Right atrium auricular region (tissue), 2 donors: ENCODE measurements around the gene SMOC2. TPM values are rescaled to one million over a fixed set of nuclear protein-coding genes. Genes with fewer than 3 reads are reported as not detected.
A peak's percentile ranks its signal among the peaks of the same experiment; 100 is the strongest.

ENCODE experiments used
- DNase-seq: peaks from one replicate; pipeline ENCODE4 v3.0.0-alpha.2; 2019; ENCODE audit warnings: low spot score
- H3K27ac ChIP-seq, 2 donors: fragments of 200-600 bp; sonication (generic); 1 replicate in 1 of 2; 2 replicates in 1 of 2; pipeline ENCODE4 v1.5.1; 2016 to 2019
- H3K27me3 ChIP-seq, 2 donors: fragments of 200-600 bp; sonication (generic); one replicate each; pipeline versions ENCODE4 v1.5.1 to v1.6.0; 2017 to 2019
- H3K36me3 ChIP-seq: fragments of 200-600 bp; sonication (generic); one replicate; pipeline ENCODE4 v1.5.1; 2016
- H3K4me1 ChIP-seq, 2 donors: fragments of 200-600 bp; sonication (generic); one replicate each; pipeline versions ENCODE4 v1.5.1 to v1.6.0; 2017 to 2019
- H3K4me3 ChIP-seq, 2 donors: fragments of 200-600 bp; sonication (generic); 1 replicate in 1 of 2; 2 replicates in 1 of 2; pipeline ENCODE4 v1.5.1; 2017 to 2019; ENCODE audit warnings: mild to moderate bottlenecking in 1 of 2, moderate library complexity in 1 of 2
- H3K9me3 ChIP-seq, 2 donors: fragments of 200-600 bp; sonication (generic); one replicate each; pipeline ENCODE4 v1.5.1; 2019
- CTCF ChIP-seq, 2 donors: fragments of 200-600 bp; sonication (generic); IDR thresholded peaks; one replicate each; pipeline ENCODE4 v1.5.1; 2019; ENCODE audit warnings: antibody characterized with exemption in 2 of 2
- total RNA-seq, 2 donors: library from RNA; depleted of rRNA; stranded (reverse); fragments of >200 nt; gene quantifications; one replicate each; pipeline ENCODE4 v1.1.0, GENCODE V29; 2016

SMOC2 gene
- total RNA-seq, 2 donors from 2014 or later = 10.8 to 31.7 TPM

DNA sequence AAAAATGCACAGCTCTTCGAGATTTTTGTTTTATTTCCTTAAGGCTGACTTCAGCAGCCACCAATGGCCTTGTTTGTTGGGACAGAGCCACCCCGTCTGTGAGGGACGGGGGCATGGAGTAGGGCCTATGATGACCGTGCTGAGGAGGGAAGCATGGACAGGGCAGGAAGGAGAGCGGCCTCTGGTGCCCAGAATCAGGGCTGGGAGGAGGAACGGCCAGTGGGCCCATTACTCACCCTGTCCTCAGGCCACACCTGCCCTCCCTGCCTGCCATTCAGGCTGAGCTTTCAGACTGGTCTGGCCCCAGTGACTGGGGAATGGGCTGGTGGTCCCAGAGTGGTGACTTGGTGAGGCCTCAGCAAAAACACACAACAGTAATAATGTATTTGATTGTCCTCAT lies 104.4 kb downstream of the SMOC2 start:
- no peak for TF ChIP-seq CTCF (IDR thresholded peaks at IDR 0.05)
- H3K36me3 ChIP-seq = no peaks in the 10 kb centered on the region
- H3K27ac ChIP-seq = peak overlapping the region; percentile 44 to 58
- DNase-seq = no peak
- H3K27me3 ChIP-seq = no peaks in the 10 kb centered on the region
- H3K9me3 ChIP-seq = no peaks in the 10 kb centered on the region
- H3K4me1 ChIP-seq = peaks cover 0 to 22% of the 10 kb centered on the region in 2 donors
- H3K4me3 ChIP-seq = no peak overlapping the region

GRCh38 chr6:168546151-168546550 lies 105.2 kb downstream of the SMOC2 start:
- Histone ChIP-seq H3K27ac (no peak overlapping the region), H3K27me3 (no peaks in the 10 kb centered on the region), H3K9me3 (no peaks in the 10 kb centered on the region), H3K36me3 (no peaks in the 10 kb centered on the region), H3K4me3 (no peak overlapping the region), H3K4me1 (peaks cover 0 to 14% of the 10 kb centered on the region in 2 donors)
- no peak for DNase-seq
- no peak for TF ChIP-seq CTCF (IDR thresholded peaks at IDR 0.05)

GRCh38 chr6:168546730-168547129 lies 105.7 kb downstream of the SMOC2 start:
- Histone ChIP-seq H3K4me3 (no peak overlapping the region), H3K27me3 (no peaks in the 10 kb centered on the region), H3K36me3 (no peaks in the 10 kb centered on the region), H3K9me3 (no peaks in the 10 kb centered on the region), H3K27ac (no peak overlapping the region), H3K4me1 (peaks cover 0 to 9% of the 10 kb centered on the region in 2 donors)
- peak; percentile 54 for DNase-seq
- no peak for TF ChIP-seq CTCF (IDR thresholded peaks at IDR 0.05)

DNA sequence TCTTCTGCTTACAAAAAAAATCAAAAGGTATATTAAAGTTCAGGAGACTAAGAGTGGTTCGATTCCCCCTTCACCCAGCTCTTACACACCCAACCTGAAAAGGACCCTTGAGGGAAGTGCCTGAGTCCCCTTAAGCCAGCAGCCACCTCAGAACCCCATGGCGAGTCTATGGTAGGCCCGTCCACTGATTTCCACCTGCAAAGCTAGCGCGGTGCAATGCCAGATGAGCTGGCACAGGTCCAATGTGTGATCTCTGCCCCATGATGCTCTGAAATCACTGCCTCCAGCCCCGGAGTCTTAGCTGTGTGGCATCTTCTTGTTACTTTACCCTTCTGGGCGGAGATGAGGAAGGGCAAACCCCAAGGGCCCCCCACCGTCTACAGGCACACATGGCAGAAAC lies 109.3 kb downstream of the SMOC2 start:
- H3K27me3 ChIP-seq = no peaks in the 10 kb centered on the region
- DNase-seq = no peak
- no peaks in the 10 kb centered on the region for H3K9me3 ChIP-seq
- no peak for TF ChIP-seq CTCF (IDR thresholded peaks at IDR 0.05)
- H3K36me3 ChIP-seq = no peaks in the 10 kb centered on the region
- no peak overlapping the region for H3K4me3 ChIP-seq
- peaks cover 0 to 9% of the 10 kb centered on the region in 2 donors for H3K4me1 ChIP-seq
- H3K27ac ChIP-seq = no peak overlapping the region

DNA sequence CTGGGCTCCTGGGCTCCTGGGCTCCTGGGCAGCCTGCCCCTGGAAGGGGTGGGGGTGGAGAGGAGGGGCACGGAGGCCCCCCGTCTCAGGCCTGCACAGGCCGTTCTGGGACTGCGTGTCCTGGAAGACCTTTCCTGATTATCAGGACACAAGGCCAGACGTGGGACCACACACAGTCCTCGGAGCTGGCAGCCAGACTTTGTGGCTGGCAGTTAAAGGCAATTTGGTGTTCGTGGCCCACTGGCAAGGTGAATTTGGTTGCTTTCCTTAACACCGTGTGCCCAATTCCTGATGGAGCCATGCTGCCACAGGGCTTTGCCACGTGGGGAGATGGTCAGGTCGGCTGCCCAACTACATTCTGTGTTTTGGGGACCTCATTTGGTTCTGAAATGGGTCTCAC lies 113.5 kb downstream of the SMOC2 start:
- DNase-seq = no peak
- Histone ChIP-seq H3K4me1 (peaks cover 0 to 14% of the 10 kb centered on the region in 2 donors), H3K9me3 (no peaks in the 10 kb centered on the region), H3K27ac (peak overlapping the region in 1 of 2 donors; percentile 29), H3K4me3 (no peak overlapping the region), H3K27me3 (no peaks in the 10 kb centered on the region), H3K36me3 (no peaks in the 10 kb centered on the region)
- TF ChIP-seq CTCF (IDR thresholded peaks at IDR 0.05) = no peak

DNA sequence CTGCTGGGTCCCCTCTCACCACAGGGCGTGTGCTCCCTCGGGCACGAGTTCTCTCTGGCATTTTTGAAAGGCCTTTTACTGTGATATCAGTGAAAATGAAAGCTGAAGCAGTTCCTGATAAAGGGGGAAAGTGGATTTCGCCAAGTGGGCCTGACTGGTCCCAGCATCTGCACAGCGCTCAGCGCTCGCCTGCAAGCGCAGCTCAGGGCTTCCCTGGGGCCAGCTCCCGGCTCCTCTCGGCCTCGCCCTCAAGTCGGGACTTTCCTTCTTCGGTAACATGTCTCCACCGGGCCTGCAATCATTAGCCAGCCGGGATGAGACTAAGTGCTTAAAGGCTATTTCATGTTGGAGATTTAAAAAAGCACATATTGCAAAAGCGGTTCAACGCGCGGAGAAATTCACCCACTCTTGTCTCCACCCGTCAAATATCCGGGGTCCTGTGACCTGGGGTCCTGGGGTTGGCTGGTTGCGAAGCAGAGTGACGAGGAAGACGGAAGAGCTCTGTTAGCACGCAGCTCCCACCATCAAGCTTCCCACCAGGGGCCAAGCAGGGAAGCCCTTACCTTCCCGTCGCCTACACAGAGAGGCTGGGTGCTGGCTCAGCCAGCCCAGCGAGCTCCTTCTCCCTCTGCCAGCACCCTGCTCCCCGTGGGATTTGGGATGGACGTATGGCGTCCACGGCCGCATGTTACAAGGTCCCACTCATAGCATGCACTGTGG lies 114.1 kb downstream of the SMOC2 start:
- Histone ChIP-seq H3K9me3 (no peaks in the 10 kb centered on the region), H3K27ac (peak overlapping the region in 1 of 2 donors; percentile 29), H3K27me3 (no peaks in the 10 kb centered on the region), H3K4me1 (peaks cover 0 to 20% of the 10 kb centered on the region in 2 donors), H3K4me3 (no peak overlapping the region), H3K36me3 (no peaks in the 10 kb centered on the region)
- no peak for DNase-seq
- no peak for TF ChIP-seq CTCF (IDR thresholded peaks at IDR 0.05)
